ENCODE results near the gene ELK3. TPM values are rescaled to one million over a fixed set of nuclear protein-coding genes. Genes with fewer than 3 reads are reported as not detected.

The ELK3 gene
- total and polyA plus RNA-seq, 10 donors, result 14.5 to 92.7 (median 52.9) TPM

GRCh38 chr12:96248136-96248931, 54.2 kb downstream of the ELK3 start:
- peak; percentile 49 for DNase-seq
- TF ChIP-seq CTCF (IDR thresholded peaks at IDR 0.05 in 8 of 11, conservative IDR thresholded peaks at IDR 0.05 in 3 of 11) (no peak), POLR2AphosphoS5 (IDR thresholded peaks at IDR 0.05) (peak in 1 of 3 donors; percentile 9)
- H3K27me3 ChIP-seq (replicated peaks in 1 of 7), result no peaks in the 10 kb centered on the region
- H3K27ac ChIP-seq, result no peak overlapping the region
- peaks cover 5 to 88% (median 34%) of the 10 kb centered on the region in 6 donors for H3K36me3 ChIP-seq
- WGBS, 5 donors, result 90 to 92% (median 91%) methylated on average over 16 to 17 of the region's 17 CpGs
- H3K4me3 ChIP-seq, result no peak overlapping the region
- H3K4me1 ChIP-seq, result peaks cover 0 to 65% (median 18%) of the 10 kb centered on the region in 6 donors
- no peaks in the 10 kb centered on the region for H3K9me3 ChIP-seq
- intact Hi-C loops (cut with DNase I; ENCODE audit: low total_unique reads), result no loop called here

- Histone ChIP-seq H3K36me3 (peaks cover 5 to 98% (median 34%) of the 10 kb centered on the region in 6 donors), H3K27me3 (replicated peaks in 1 of 7) (no peaks in the 10 kb centered on the region), H3K4me1 (peaks cover 0 to 70% (median 19%) of the 10 kb centered on the region in 6 donors), H3K9me3 (no peaks in the 10 kb centered on the region), H3K4me3 (no peak overlapping the region), H3K27ac (peak overlapping the region in 4 of 8 donors; percentile 22 to 64 (median 38))
- WGBS, 5 donors, result 63 to 89% (median 82%) methylated on average over 13 to 16 of the region's 16 CpGs
- TF ChIP-seq POLR2AphosphoS5 (IDR thresholded peaks at IDR 0.05) (peak; percentile 21 to 44 (median 42)), POLR2A (IDR thresholded peaks at IDR 0.05) (no peak)
- peak; percentile 59 for DNase-seq
- intact Hi-C loops (cut with DNase I; ENCODE audit: low total_unique reads), result no loop called here
Observed at GRCh38 chr12:96249196-96250118, 55.3 kb downstream of the ELK3 start.

GRCh38 chr12:96250119-96250685, 56.0 kb downstream of the ELK3 start:
- Histone ChIP-seq H3K4me3 (no peak overlapping the region), H3K9me3 (no peaks in the 10 kb centered on the region), H3K27me3 (replicated peaks in 1 of 7) (no peaks in the 10 kb centered on the region), H3K36me3 (peaks cover 5 to 94% (median 34%) of the 10 kb centered on the region in 6 donors), H3K4me1 (peaks cover 0 to 70% (median 23%) of the 10 kb centered on the region in 6 donors), H3K27ac (peak overlapping the region in 4 of 8 donors; percentile 22 to 64 (median 38))
- no peak for TF ChIP-seq POLR2AphosphoS5 (IDR thresholded peaks at IDR 0.05)
- TF ChIP-seq POLR2A (IDR thresholded peaks at IDR 0.05), result no peak
- TF ChIP-seq CTCF (IDR thresholded peaks at IDR 0.05 in 8 of 11, conservative IDR thresholded peaks at IDR 0.05 in 3 of 11), result no peak
- DNase-seq, result peak; percentile 64
- 75 to 92% (median 84%) methylated on average over 5 to 7 of the region's 7 CpGs for WGBS, 5 donors
- intact Hi-C loops (cut with DNase I; ENCODE audit: low total_unique reads), result no loop called here

- Histone ChIP-seq H3K36me3 (peaks cover 0 to 83% (median 16%) of the 10 kb centered on the region in 6 donors), H3K4me1 (peaks cover 0 to 82% (median 42%) of the 10 kb centered on the region in 6 donors), H3K9me3 (no peaks in the 10 kb centered on the region), H3K27me3 (replicated peaks in 1 of 7) (no peaks in the 10 kb centered on the region), H3K27ac (peak overlapping the region in 7 of 8 donors; percentile 49 to 85 (median 64)), H3K4me3 (no peak overlapping the region)
- DNase-seq, result no peak
- intact Hi-C loops (cut with DNase I; ENCODE audit: low total_unique reads), result no loop called here
- WGBS, 5 donors, result 50 to 65% (median 54%) methylated on average over 8 of the region's 8 CpGs
- TF ChIP-seq POLR2A (IDR thresholded peaks at IDR 0.05) (no peak), CTCF (IDR thresholded peaks at IDR 0.05 in 8 of 11, conservative IDR thresholded peaks at IDR 0.05 in 3 of 11) (no peak), POLR2AphosphoS5 (IDR thresholded peaks at IDR 0.05) (peak in 2 of 3 donors; percentile 71 to 87)
Observed at GRCh38 chr12:96255077-96255476, 60.9 kb downstream of the ELK3 start.

Measured in spleen (tissue), 11 donors.